Measurements from ENCODE around the gene ZNF418.
"Not testable (repeated sequence)": the region's sequence is repeated elsewhere in the genome, so short reads cannot be mapped to it uniquely, and the experiment has no call there.

Gene ZNF418

DNA sequence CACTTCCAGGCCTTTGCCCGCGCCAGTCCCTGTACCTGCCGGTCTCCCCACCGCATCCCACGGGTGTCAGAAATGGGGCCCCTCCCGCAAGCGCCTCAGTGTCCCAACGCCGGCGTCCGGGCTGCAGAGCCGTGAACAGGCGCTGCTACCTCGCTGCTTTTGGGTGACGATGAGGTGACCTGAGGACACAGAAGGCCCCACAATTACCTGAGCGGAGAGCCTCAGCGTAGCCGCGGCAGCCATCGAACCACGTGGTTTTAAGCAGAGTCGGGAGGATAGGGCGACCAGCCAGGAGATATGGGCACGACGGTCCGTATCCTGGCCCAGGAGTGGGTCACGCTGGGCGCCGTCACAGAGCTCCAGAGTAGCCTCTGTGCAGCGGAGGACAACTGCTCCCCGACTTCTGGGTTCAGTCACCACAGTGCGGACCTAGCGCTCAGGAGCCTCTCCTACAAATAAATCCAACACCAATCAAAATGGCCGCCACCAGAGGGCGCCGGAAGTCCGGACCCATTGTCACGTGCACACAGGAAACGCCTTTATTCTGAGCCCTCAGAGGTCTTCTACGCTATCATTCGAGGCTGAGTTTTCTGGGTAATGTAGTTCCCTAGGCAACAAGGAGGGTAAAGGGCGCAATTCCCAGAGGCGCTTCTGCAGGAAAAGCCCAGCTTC lies 46.5 kb downstream of the ZNF418 start, which contains the start of gene ZNF814:
Gene ZNF814, minus strand, starts transcription at position 478 of the 672 bp plus-strand sequence. Its CDS starts 235 bp downstream, at position 243.
- peak; percentile 8 for DNase-seq

DNA sequence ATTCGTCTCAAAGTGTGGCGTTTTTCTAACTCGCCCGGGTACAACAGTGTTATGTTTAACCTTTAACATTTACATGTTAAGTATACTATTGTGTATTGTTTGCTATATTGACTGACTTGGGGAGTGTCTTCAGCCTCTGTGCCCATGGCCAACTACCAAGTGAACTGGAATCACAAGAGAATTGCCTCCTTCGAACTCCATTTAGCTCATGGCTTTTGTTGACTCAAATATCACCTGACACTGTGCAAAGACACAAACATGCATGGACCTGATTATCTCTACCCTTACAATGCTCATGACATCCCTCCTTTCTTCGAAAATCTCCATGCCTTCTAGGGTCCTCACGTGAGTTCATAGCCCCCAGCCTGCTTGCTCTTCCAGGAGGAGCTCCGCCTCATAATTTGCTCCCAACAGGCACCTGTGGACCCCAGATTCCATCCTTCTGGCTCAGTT lies 47.1 kb downstream of the ZNF418 start:
- DNase-seq = no peak

DNA sequence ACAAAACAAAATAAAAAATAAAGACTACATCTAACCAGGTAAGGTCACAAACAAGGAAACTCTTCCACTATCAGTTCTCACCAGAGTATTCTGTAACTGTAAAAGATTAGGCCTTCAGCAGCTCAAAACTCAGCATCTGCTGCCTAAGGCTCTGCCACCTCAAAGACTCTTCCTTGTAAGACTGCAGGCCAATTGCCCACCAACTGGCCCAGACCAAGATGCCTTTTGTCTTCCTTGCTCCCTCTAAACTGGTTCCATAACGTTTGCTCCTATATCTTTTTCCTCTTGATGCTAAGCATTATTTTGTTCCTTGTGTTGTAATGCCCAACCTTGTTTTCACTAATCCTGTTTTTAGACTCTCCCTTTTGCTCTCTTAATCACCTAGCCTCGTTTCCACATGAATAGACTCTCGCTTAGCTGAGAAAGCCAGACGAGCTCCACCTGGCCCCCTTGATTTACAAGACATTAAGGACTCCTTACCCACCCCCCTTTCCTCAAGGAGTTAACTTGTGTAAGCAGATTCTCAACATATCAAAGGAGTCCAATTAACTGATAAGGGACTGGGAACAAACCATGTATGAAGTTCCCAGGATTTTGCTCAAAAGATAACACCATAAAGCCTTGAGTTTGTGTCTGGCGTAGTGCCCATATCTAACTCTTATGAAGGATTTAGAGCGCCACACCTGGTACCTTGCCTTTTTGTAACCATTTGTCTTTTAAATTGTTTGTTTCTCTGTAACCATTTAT lies 47.8 kb downstream of the ZNF418 start:
- no peak for DNase-seq

DNA sequence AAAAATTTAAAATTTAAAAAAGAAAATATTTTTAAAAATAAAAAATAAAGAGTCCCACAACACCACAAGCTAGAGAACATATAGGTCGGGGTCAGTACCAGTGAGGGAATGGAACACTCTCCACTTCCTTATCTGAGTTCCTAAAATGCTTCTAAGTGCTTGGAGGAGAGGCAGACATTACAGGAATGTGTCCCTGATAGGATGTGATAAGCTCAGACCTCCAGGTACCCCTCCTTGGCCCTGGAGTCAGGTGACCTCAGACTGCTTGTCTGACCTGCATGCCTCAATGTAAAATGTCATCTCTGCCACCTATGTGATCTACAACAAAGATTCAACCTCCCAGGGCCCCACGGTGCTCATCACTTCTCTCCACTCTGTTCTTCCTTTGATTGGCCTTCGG lies 49.2 kb downstream of the ZNF418 start:
- no peak for DNase-seq

DNA sequence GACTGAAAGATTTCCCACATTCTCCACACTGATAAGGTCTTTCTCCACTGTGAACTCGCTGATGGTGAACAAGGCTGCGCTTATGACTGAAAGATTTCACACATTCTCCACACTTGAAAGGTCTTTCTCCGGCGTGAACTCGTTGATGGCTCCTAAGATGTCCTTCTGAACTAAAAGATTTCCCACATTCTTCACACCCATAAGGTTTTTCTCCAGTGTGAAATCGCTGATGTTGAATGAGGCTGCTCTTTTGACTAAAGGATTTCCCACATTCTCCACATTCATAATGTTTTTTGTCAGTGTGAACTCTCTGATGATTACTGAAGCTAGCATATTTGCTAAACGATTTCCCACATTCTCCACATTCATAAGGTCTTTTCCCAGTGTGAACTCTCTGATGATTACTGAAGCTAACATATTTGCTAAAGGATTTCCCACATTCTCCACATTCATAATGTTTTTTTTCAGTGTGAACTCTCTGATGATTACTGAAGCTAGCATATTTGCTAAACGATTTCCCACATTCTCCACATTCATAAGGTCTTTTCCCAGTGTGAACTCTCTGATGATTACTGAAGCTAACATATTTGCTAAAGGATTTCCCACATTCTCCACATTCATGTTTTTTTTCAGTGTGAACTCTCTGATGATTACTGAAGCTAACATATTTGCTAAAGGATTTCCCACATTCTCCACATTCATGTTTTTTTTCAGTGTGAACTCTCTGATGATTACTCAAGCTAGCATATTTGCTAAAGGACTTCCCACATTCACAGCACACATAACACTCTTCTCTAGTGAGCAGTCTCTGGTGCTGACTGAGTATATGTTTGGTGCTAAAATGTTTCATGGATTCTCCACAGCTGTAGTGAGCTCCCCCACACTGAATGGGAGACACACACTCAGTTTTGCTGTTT lies 61.1 kb downstream of the ZNF418 start:
- DNase-seq = not testable (repeated sequence)

DNA sequence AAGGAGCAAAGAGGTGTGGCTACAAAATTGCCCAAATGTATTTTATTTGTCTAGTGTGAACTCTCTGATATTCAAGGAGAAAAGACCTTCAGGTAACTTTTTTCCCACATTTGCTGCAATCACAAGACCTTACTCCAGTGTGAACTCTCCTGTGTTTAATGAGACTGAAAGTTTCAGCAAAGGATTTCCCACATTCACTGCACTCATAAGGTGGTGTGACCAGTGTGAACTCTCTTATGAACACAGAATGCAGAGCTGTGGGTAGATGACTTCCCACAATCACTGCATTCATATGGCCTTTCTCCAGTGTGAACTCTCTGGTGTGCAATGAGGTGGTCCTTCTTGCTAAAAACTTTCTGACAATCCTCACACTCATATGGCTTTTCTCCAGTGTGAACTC lies 62.8 kb downstream of the ZNF418 start:
- no peak for DNase-seq
